ENCODE results near the gene MIS18A.
A peak's percentile ranks its signal among the peaks of the same experiment; 100 is the strongest.

- TF ChIP-seq RAD51 (IDR thresholded peaks at IDR 0.05) = no peak
- TF ChIP-seq FOS (IDR thresholded peaks at IDR 0.05; ENCODE audit: borderline replicate concordance, extremely low read depth, insufficient read length) = no peak
- no peak for TF ChIP-seq GABPA (IDR thresholded peaks at IDR 0.05; ENCODE audit: low read depth)
- TF ChIP-seq NFYB (IDR thresholded peaks at IDR 0.05; ENCODE audit: insufficient read depth, low read depth, low read length) = no peak
- TF ChIP-seq, protein P1, sequence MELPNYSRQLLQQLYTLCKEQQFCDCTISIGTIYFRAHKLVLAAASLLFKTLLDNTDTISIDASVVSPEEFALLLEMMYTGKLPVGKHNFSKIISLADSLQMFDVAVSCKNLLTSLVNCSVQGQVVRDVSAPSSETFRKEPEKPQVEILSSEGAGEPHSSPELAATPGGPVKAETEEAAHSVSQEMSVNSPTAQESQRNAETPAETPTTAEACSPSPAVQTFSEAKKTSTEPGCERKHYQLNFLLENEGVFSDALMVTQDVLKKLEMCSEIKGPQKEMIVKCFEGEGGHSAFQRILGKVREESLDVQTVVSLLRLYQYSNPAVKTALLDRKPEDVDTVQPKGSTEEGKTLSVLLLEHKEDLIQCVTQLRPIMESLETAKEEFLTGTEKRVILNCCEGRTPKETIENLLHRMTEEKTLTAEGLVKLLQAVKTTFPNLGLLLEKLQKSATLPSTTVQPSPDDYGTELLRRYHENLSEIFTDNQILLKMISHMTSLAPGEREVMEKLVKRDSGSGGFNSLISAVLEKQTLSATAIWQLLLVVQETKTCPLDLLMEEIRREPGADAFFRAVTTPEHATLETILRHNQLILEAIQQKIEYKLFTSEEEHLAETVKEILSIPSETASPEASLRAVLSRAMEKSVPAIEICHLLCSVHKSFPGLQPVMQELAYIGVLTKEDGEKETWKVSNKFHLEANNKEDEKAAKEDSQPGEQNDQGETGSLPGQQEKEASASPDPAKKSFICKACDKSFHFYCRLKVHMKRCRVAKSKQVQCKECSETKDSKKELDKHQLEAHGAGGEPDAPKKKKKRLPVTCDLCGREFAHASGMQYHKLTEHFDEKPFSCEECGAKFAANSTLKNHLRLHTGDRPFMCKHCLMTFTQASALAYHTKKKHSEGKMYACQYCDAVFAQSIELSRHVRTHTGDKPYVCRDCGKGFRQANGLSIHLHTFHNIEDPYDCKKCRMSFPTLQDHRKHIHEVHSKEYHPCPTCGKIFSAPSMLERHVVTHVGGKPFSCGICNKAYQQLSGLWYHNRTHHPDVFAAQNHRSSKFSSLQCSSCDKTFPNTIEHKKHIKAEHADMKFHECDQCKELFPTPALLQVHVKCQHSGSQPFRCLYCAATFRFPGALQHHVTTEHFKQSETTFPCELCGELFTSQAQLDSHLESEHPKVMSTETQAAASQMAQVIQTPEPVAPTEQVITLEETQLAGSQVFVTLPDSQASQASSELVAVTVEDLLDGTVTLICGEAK (IDR thresholded peaks at IDR 0.05; ENCODE audit: borderline replicate concordance) = peak; percentile 47; the same call in 1 of the 2 replicates
- TF ChIP-seq TAF1 (IDR thresholded peaks at IDR 0.05; ENCODE audit: borderline replicate concordance, low read depth, low read length) = no peak
- TF ChIP-seq NFYA (IDR thresholded peaks at IDR 0.05; ENCODE audit: borderline replicate concordance, low read depth, low read length) = no peak
- no peak for TF ChIP-seq ZNF274 (IDR thresholded peaks at IDR 0.05; ENCODE audit: insufficient read depth, insufficient read length)
Observed at GRCh38 chr21:32240851-32241687, 37.8 kb downstream of the MIS18A start.
